Measurements from ENCODE around the gene TFAP2E. TPM values are rescaled to one million over a fixed set of nuclear protein-coding genes. Genes with fewer than 3 reads are reported as not detected.

TFAP2E gene
- total RNA-seq, 1 experiment from 2014 or later: 0.06 TPM

- DNase-seq (ENCODE audit: low read depth): no peak
Observed at GRCh38 chr1:35594005-35594760, 21.1 kb downstream of the TFAP2E start.

GRCh38 chr1:35595684-35596083, 22.6 kb downstream of the TFAP2E start:
- DNase-seq (ENCODE audit: low read depth): no peak

- no peak for DNase-seq (ENCODE audit: low read depth)
Observed at GRCh38 chr1:35597870-35598269, 24.8 kb downstream of the TFAP2E start.

GRCh38 chr1:35598895-35599294, 25.8 kb downstream of the TFAP2E start:
- DNase-seq (ENCODE audit: low read depth): no peak

- no peak for DNase-seq (ENCODE audit: low read depth)
Observed at GRCh38 chr1:35599411-35599810, 26.3 kb downstream of the TFAP2E start.

GRCh38 chr1:35600593-35600992, 27.5 kb downstream of the TFAP2E start:
- no peak for DNase-seq (ENCODE audit: low read depth)

- no peak for DNase-seq (ENCODE audit: low read depth)
Observed at GRCh38 chr1:35603468-35603867, 30.4 kb downstream of the TFAP2E start.

- no peak for DNase-seq (ENCODE audit: low read depth)
Observed at GRCh38 chr1:35603941-35604340, 30.8 kb downstream of the TFAP2E start.

GRCh38 chr1:35605071-35605866, 32.2 kb downstream of the TFAP2E start:
- DNase-seq (ENCODE audit: low read depth): no peak

GRCh38 chr1:35605867-35606182, 32.7 kb downstream of the TFAP2E start:
- peak; percentile 56 for DNase-seq (ENCODE audit: low read depth)

- no peak for DNase-seq (ENCODE audit: low read depth)
Observed at GRCh38 chr1:35611655-35612054, 38.5 kb downstream of the TFAP2E start.

- no peak for DNase-seq (ENCODE audit: low read depth)
Observed at GRCh38 chr1:35615440-35615839, 42.3 kb downstream of the TFAP2E start.

GRCh38 chr1:35619237-35620121, 46.4 kb downstream of the TFAP2E start:
- DNase-seq (ENCODE audit: low read depth): no peak

GRCh38 chr1:35622510-35623178, 49.5 kb downstream of the TFAP2E start:
- DNase-seq (ENCODE audit: low read depth): no peak

GRCh38 chr1:35623832-35624231, 50.7 kb downstream of the TFAP2E start:
- DNase-seq (ENCODE audit: low read depth): no peak

- DNase-seq (ENCODE audit: low read depth): no peak
Observed at GRCh38 chr1:35629051-35629450, 55.9 kb downstream of the TFAP2E start.

GRCh38 chr1:35631396-35631795, 58.3 kb downstream of the TFAP2E start:
- DNase-seq (ENCODE audit: low read depth): no peak

GRCh38 chr1:35633547-35633946, 60.4 kb downstream of the TFAP2E start:
- DNase-seq (ENCODE audit: low read depth): no peak

- DNase-seq (ENCODE audit: low read depth): peak; percentile 49
Observed at GRCh38 chr1:35637401-35637809, 64.3 kb downstream of the TFAP2E start.

GRCh38 chr1:35640380-35641232, 67.5 kb downstream of the TFAP2E start:
- no peak for DNase-seq (ENCODE audit: low read depth)

All from LHCN-M2 (cell line).